ENCODE measurements around the gene WDR7.

WDR7 gene

GRCh38 chr18:56658261-56658660 is 7.1 kb downstream of the WDR7 start:
- no peak for DNase-seq

- DNase-seq, result no peak
Measured at GRCh38 chr18:56659111-56659510, 8.0 kb downstream of the WDR7 start.

GRCh38 chr18:56660655-56661054 is 9.5 kb downstream of the WDR7 start:
- no peak for DNase-seq

- DNase-seq, result no peak
Measured at GRCh38 chr18:56661360-56662062, 10.4 kb downstream of the WDR7 start.

- DNase-seq, result no peak
Measured at GRCh38 chr18:56662063-56662408, 10.9 kb downstream of the WDR7 start.

- DNase-seq, result no peak
Measured at GRCh38 chr18:56662502-56662901, 11.3 kb downstream of the WDR7 start.

- no peak for DNase-seq
Measured at GRCh38 chr18:56662902-56663301, 11.7 kb downstream of the WDR7 start.

- DNase-seq, result no peak
Measured at GRCh38 chr18:56672391-56672790, 21.2 kb downstream of the WDR7 start.

GRCh38 chr18:56672981-56673380 is 21.8 kb downstream of the WDR7 start:
- DNase-seq, result no peak

GRCh38 chr18:56676639-56677038 is 25.5 kb downstream of the WDR7 start:
- DNase-seq, result no peak

GRCh38 chr18:56678836-56679565 is 27.8 kb downstream of the WDR7 start:
- no peak for DNase-seq

GRCh38 chr18:56684277-56684676 is 33.1 kb downstream of the WDR7 start:
- DNase-seq, result no peak

- DNase-seq, result no peak
Measured at GRCh38 chr18:56691530-56691929, 40.4 kb downstream of the WDR7 start.

- DNase-seq, result no peak
Measured at GRCh38 chr18:56696966-56697365, 45.8 kb downstream of the WDR7 start.

GRCh38 chr18:56702946-56703345 is 51.8 kb downstream of the WDR7 start:
- no peak for DNase-seq

- no peak for DNase-seq
Measured at GRCh38 chr18:56709463-56709862, 58.3 kb downstream of the WDR7 start.

GRCh38 chr18:56711708-56712445 is 60.7 kb downstream of the WDR7 start:
- DNase-seq, result no peak

GRCh38 chr18:56712761-56713160 is 61.6 kb downstream of the WDR7 start:
- DNase-seq, result no peak

GRCh38 chr18:56715121-56715520 is 64.0 kb downstream of the WDR7 start:
- no peak for DNase-seq

- DNase-seq, result no peak
Measured at GRCh38 chr18:56716692-56717146, 65.6 kb downstream of the WDR7 start.

- no peak for DNase-seq
Measured at GRCh38 chr18:56721031-56721430, 69.9 kb downstream of the WDR7 start.

GRCh38 chr18:56721491-56721890 is 70.3 kb downstream of the WDR7 start:
- DNase-seq, result no peak

- DNase-seq, result no peak
Measured at GRCh38 chr18:56722518-56722917, 71.4 kb downstream of the WDR7 start.

- DNase-seq, result no peak
Measured at GRCh38 chr18:56723068-56723467, 71.9 kb downstream of the WDR7 start.

Measured in NCI-H187 (cell line).